GM12878 (cell line): ENCODE results near the gene RAB25. TPM values are rescaled to one million over a fixed set of nuclear protein-coding genes. Genes with fewer than 3 reads are reported as not detected.

Experiments
- ATAC-seq: fragments of 200-7000 bp; cut with Tn5 transposase; 3 replicates; pipeline ENCODE4 v1.9.1; 2020; ENCODE audit warnings: mild to moderate bottlenecking, moderate library complexity
- BruUV-seq: library from RNA; stranded (reverse); fragments of 400-500 nt; replicated peaks from 2 replicates; lab custom pipeline; 2021; lab: Mats Ljungman, UMichigan
- CTCF ChIA-PET: fragments of 300-600 bp; sonication (Branson Sonifier 250); formaldehyde crosslinking; extraction: SDS; loops from one replicate; lab custom pipeline; 2021; ENCODE audit warnings: inconsistent platforms; lab: Yijun Ruan, JAX
- POLR2A ChIA-PET: fragments of 350-600 bp; formaldehyde crosslinking; extraction: SDS; loops from one replicate; lab custom pipeline; 2021; ENCODE audit warnings: inconsistent platforms; lab: Charles Lee
- RAD21 ChIA-PET: fragments of 300-600 bp; sonication (Branson Sonifier 250); formaldehyde crosslinking; loops from one replicate; lab custom pipeline; 2023; ENCODE audit warnings: antibody characterized with exemption; ENCODE audit not compliant: unreplicated experiment; lab: Charles Lee
- SMC1A ChIA-PET: fragments of 300-600 bp; sonication (Branson Sonifier 250); formaldehyde crosslinking; loops from one replicate; lab custom pipeline; 2023; ENCODE audit not compliant: unreplicated experiment, uncharacterized antibody; lab: Charles Lee
- DNase-seq: peaks from one replicate; pipeline ENCODE4 v3.0.0-alpha.2; 2011; ENCODE audit warnings: low read depth, low spot score
- FAIRE-seq: peaks from 3 replicates; lab custom pipeline; 2011; peaks lifted over from hg19 to GRCh38; lab: Jason Lieb, UNC
- H2AFZ ChIP-seq: 2 replicates; pipeline ENCODE4 v1.6.0; 2011; ENCODE audit warnings: low read depth, low read length, control low read depth; ENCODE audit not compliant: control insufficient read depth
- H3K27ac ChIP-seq: 2 replicates; pipeline ENCODE4 v1.5.1; 2011; ENCODE audit warnings: control low read depth; ENCODE audit not compliant: control insufficient read depth, insufficient read depth
- H3K27me3 ChIP-seq, 2 experiments: replicated peaks in 1 of 2; 2 replicates each; pipeline versions ENCODE4 v1.6.0 to v1.6.1; 2011; ENCODE audit warnings: low read length in 1 of 2; ENCODE audit not compliant: control insufficient read depth in 2 of 2, insufficient read depth in 2 of 2
- H3K36me3 ChIP-seq, 2 experiments: 2 replicates each; pipeline ENCODE4 v1.5.1; 2011; ENCODE audit warnings: low read length in 1 of 2; ENCODE audit not compliant: control insufficient read depth in 2 of 2, insufficient read depth in 2 of 2
- H3K4me1 ChIP-seq: 2 replicates; pipeline ENCODE4 v1.6.1; 2011; ENCODE audit warnings: mild to moderate bottlenecking, low read length, moderate library complexity, mixed read lengths; ENCODE audit not compliant: control insufficient read depth, insufficient read depth
- H3K4me2 ChIP-seq: 2 replicates; pipeline ENCODE4 v1.6.0; 2011; ENCODE audit warnings: control low read depth; ENCODE audit not compliant: control insufficient read depth, insufficient read depth
- H3K4me3 ChIP-seq: fragments of 200-600 bp; sonication (generic); 2 replicates; pipeline ENCODE4 v1.5.1; 2016
- H3K79me2 ChIP-seq: 2 replicates; pipeline ENCODE4 v1.6.0; 2011; ENCODE audit warnings: low read length; ENCODE audit not compliant: control insufficient read depth, insufficient read depth
- H3K9ac ChIP-seq: 2 replicates; pipeline ENCODE4 v1.8.0; 2011; ENCODE audit warnings: low read length, control low read depth, mixed read lengths; ENCODE audit not compliant: control insufficient read depth, insufficient read depth
- H3K9me3 ChIP-seq: replicated peaks from 3 replicates; pipeline ENCODE4 v1.5.1; 2011; ENCODE audit warnings: mild to moderate bottlenecking, low read length; ENCODE audit not compliant: control insufficient read depth, insufficient read depth
- H4K20me1 ChIP-seq: 2 replicates; pipeline ENCODE4 v1.6.0; 2011; ENCODE audit not compliant: control insufficient read depth, insufficient read depth
- CREM ChIP-seq: IDR thresholded peaks from 2 replicates; pipeline ENCODE4 v1.6.1; 2014; ENCODE audit warnings: antibody characterized with exemption, low read depth
- ELK1 ChIP-seq: IDR thresholded peaks from 2 replicates; pipeline ENCODE4 v1.6.1; 2012; ENCODE audit warnings: low read depth, low read length, improper control_type of control experiment
- ESRRA ChIP-seq: IDR thresholded peaks from 2 replicates; pipeline ENCODE4 v1.6.1; 2012; ENCODE audit warnings: mild to moderate bottlenecking, low read length, improper control_type of control experiment
- GATAD2B ChIP-seq: fragments of 450-650 bp; conservative IDR thresholded peaks from 2 replicates; pipeline ENCODE4 v1.6.1; 2017; ENCODE audit warnings: low read depth, mild to moderate bottlenecking, moderate library complexity
- KLF5 ChIP-seq: fragments of 450-650 bp; IDR thresholded peaks from 2 replicates; pipeline ENCODE4 v1.6.1; 2014; ENCODE audit warnings: mild to moderate bottlenecking; ENCODE audit not compliant: partially characterized antibody
- MXI1 ChIP-seq: fragments of 150-350 bp; IDR thresholded peaks from 2 replicates; pipeline ENCODE4 v1.6.1; 2011; ENCODE audit warnings: low read depth, mild to moderate bottlenecking, inconsistent platforms, low read length, improper control_type of control experiment
- NR2C1 ChIP-seq: fragments of 450-650 bp; IDR thresholded peaks from 2 replicates; pipeline ENCODE4 v1.6.1; 2017; ENCODE audit warnings: antibody characterized with exemption, mild to moderate bottlenecking, moderate library complexity
- PBX3 ChIP-seq: IDR thresholded peaks from 2 replicates; pipeline ENCODE4 v1.6.1; 2011; ENCODE audit warnings: mild to moderate bottlenecking, low read depth, low read length, moderate library complexity; ENCODE audit not compliant: insufficient replicate concordance
- RAD21 ChIP-seq: IDR thresholded peaks from 2 replicates; pipeline ENCODE4 v1.6.1; 2011; ENCODE audit warnings: mild to moderate bottlenecking, low read depth, low read length, moderate library complexity; ENCODE audit not compliant: insufficient read depth
- RBBP5 ChIP-seq: fragments of 200-600 bp; sonication (generic); conservative IDR thresholded peaks from 2 replicates; pipeline ENCODE4 v1.6.1; 2016
- REST ChIP-seq: IDR thresholded peaks from 2 replicates; pipeline ENCODE4 v1.6.1; 2012; ENCODE audit warnings: mild to moderate bottlenecking, low read depth, low read length
- SIN3A ChIP-seq: IDR thresholded peaks from 2 replicates; pipeline ENCODE4 v1.6.1; 2012; ENCODE audit warnings: low read depth, low read length, improper control_type of control experiment
- SREBF1 ChIP-seq: IDR thresholded peaks from 2 replicates; pipeline ENCODE4 v1.6.1; 2012; ENCODE audit warnings: mild to moderate bottlenecking, low read length
- TARDBP ChIP-seq: IDR thresholded peaks from 2 replicates; pipeline ENCODE4 v1.6.1; 2016; ENCODE audit warnings: borderline replicate concordance
- TCF3 ChIP-seq: IDR thresholded peaks from 2 replicates; pipeline ENCODE4 v1.6.1; 2012; ENCODE audit warnings: low read depth, mild to moderate bottlenecking, low read length, borderline replicate concordance; ENCODE audit not compliant: insufficient read depth
- YY1 ChIP-seq: IDR thresholded peaks from 2 replicates; pipeline ENCODE4 v1.6.1; 2011; ENCODE audit warnings: low read depth, mild to moderate bottlenecking, low read length
- WGBS: methylation state at CpG from one replicate; pipeline ENCODE4 v1.1.6; 2016; ENCODE audit warnings: low lambda C conversion rate; ENCODE audit not compliant: insufficient replicate concordance, insufficient coverage; ENCODE audit errors: missing lambda C conversion rate; 5-methylcytosine and 5-hydroxymethylcytosine counted together
- in situ Hi-C: fragments of 300-500 bp; cut with MboI; formaldehyde crosslinking; loops from 9 replicates; pipeline ENCODE4 v1.14.3; 2018; ENCODE audit warnings: mixed read lengths
- intact Hi-C: fragments of 100-400 bp; cut with micrococcal nuclease; formaldehyde crosslinking; loops from one replicate; pipeline ENCODE4 v1.14.2; 2022; ENCODE audit not compliant: unreplicated experiment
- polyA plus RNA-seq, 11 experiments: library from polyadenylated mRNA; depleted of rRNA in 4 of 11; unstranded in 6 of 11; stranded (reverse) in 5 of 11; fragments of >200 nt; fragmentation: Nextera tagmentation in 4 of 11; fragmentation: Illumina TruSeq in 1 of 11; extraction: Ambion mirVana in 4 of 11; extraction: Trizol in 1 of 11; gene quantifications; 1 replicate in 1 of 11; 2 replicates in 10 of 11; pipeline versions ENCODE4 v1.2.1 to v1.2.3, GENCODE V29; 2011 to 2016; ENCODE audit warnings: inconsistent platforms in 2 of 11, missing spikeins in 2 of 11, low read depth in 1 of 11
- total RNA-seq, 4 experiments: library from RNA; depleted of rRNA in 3 of 4; stranded (reverse); fragments of >200 nt in 3 of 4; fragmentation: Illumina TruSeq in 1 of 4; extraction: Trizol in 1 of 4; gene quantifications; 2 replicates each; pipeline versions ENCODE4 v1.2.1 to v1.2.3, GENCODE V29; 2013 to 2021

The RAB25 gene
- total and polyA plus RNA-seq, 10 of the 15 experiments (the other 5 are each of a cell fraction or from before 2014, with no cell fraction given), result 0.16 to 0.36 (median 0.22) TPM; not detected in 7

GRCh38 chr1:156082309-156083091, 21.5 kb downstream of the RAB25 start, which contains the start of gene MEX3A:
TSS of gene MEX3A (minus strand) at chr1:156082465. CDS start at chr1:156081998, 467 bp downstream.
- Histone ChIP-seq H3K27me3 (peaks cover 0 to 2% of the 10 kb centered on the region in 2 experiments; a peak in 1 of 4 replicates), H3K79me2 (no peaks in the 10 kb centered on the region), H2AFZ (peak within 1 kb of the TSS; percentile 57), H3K4me3 (peak within 1 kb of the TSS; percentile 95), H3K9me3 (no peaks in the 10 kb centered on the region), H3K36me3 (no peaks in the 10 kb centered on the region), H4K20me1 (no peaks in the 10 kb centered on the region), H3K4me1 (no peaks in the 10 kb centered on the region), H3K9ac (peak within 1 kb of the TSS; percentile 13), H3K4me2 (peak within 1 kb of the TSS; percentile 87), H3K27ac (no peak within 1 kb of the TSS)
- ChIA-PET RAD21 (interaction anchor here (1.2 kb wide), 1 partner anchor 12 kb away, joined by 3 read pairs; no protein-coding TSS in a partner anchor), POLR2A (interaction anchor here (0.5 to 1.4 kb wide), 3 partner anchors 11 to 918 kb away, joined by 3 to 5 read pairs (median 4); partner anchors contain the start of gene UBQLN4), SMC1A (interaction anchor here (1.2 to 3.4 kb wide), 4 partner anchors 9 to 47 kb away, joined by 3 to 13 read pairs (median 4); no protein-coding TSS in a partner anchor), CTCF (interaction anchor here (0.7 to 1.1 kb wide), 4 partner anchors 14 to 237 kb away, joined by 3 to 5 read pairs (median 3); no protein-coding TSS in a partner anchor)
- DNase-seq (no peak), ATAC-seq (peak; percentile 89), FAIRE-seq (peak; percentile 49)
- 5% methylated on average over 33 of the region's 62 CpGs for WGBS
- intact Hi-C loops (no loop called here), in situ Hi-C loops (no loop called here)
- no TSS peak for BruUV-seq
- TF ChIP-seq RBBP5 (no peak), RAD21 (no peak), ELK1 (no peak), MXI1 (peak; percentile 86), KLF5 (peak; percentile 51), TCF3 (no peak), SIN3A (peak; percentile 64; the same call in 1 of the 2 replicates), ESRRA (0 out of 2 replicates have a peak, but pooled peaks have one; percentile 14), CREM (peak; percentile 82), GATAD2B (peak; percentile 52; the same call in 1 of the 2 replicates), PBX3 (no peak), TARDBP (peak; percentile 72; the same call in 1 of the 2 replicates), YY1 (peak; percentile 89), NR2C1 (peak; percentile 66), REST (no peak), SREBF1 (peak; percentile 61)
